Measurements from ENCODE around the gene PRKN. TPM values are rescaled to one million over a fixed set of nuclear protein-coding genes. Genes with fewer than 3 reads are reported as not detected.

PRKN gene
- total RNA-seq, 2 donors from 2014 or later, result 10.7 to 21.2 TPM

- 23% methylated on average over 2 of the region's 2 CpGs for WGBS
- H3K4me3 ChIP-seq, result no peak overlapping the region
- intact Hi-C loops (cut with DNase I), result no loop called here
- no peak overlapping the region for H3K27ac ChIP-seq
- DNase-seq (ENCODE audit: low spot score), result no peak
- H3K4me1 ChIP-seq (replicated peaks), result no peaks in the 10 kb centered on the region
- TF ChIP-seq, protein P1, sequence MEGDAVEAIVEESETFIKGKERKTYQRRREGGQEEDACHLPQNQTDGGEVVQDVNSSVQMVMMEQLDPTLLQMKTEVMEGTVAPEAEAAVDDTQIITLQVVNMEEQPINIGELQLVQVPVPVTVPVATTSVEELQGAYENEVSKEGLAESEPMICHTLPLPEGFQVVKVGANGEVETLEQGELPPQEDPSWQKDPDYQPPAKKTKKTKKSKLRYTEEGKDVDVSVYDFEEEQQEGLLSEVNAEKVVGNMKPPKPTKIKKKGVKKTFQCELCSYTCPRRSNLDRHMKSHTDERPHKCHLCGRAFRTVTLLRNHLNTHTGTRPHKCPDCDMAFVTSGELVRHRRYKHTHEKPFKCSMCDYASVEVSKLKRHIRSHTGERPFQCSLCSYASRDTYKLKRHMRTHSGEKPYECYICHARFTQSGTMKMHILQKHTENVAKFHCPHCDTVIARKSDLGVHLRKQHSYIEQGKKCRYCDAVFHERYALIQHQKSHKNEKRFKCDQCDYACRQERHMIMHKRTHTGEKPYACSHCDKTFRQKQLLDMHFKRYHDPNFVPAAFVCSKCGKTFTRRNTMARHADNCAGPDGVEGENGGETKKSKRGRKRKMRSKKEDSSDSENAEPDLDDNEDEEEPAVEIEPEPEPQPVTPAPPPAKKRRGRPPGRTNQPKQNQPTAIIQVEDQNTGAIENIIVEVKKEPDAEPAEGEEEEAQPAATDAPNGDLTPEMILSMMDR (IDR thresholded peaks at IDR 0.05), result no peak
- TF ChIP-seq POLR2AphosphoS5 (IDR thresholded peaks at IDR 0.05) (no peak), POLR2A (IDR thresholded peaks at IDR 0.05) (no peak)
- no peaks in the 10 kb centered on the region for H3K27me3 ChIP-seq (replicated peaks; ENCODE audit: insufficient read depth)
- H3K9me3 ChIP-seq, result no peaks in the 10 kb centered on the region
- H3K36me3 ChIP-seq, result no peaks in the 10 kb centered on the region
Observed at GRCh38 chr6:161631676-161632194, 1095.8 kb downstream of the PRKN start.

DNA sequence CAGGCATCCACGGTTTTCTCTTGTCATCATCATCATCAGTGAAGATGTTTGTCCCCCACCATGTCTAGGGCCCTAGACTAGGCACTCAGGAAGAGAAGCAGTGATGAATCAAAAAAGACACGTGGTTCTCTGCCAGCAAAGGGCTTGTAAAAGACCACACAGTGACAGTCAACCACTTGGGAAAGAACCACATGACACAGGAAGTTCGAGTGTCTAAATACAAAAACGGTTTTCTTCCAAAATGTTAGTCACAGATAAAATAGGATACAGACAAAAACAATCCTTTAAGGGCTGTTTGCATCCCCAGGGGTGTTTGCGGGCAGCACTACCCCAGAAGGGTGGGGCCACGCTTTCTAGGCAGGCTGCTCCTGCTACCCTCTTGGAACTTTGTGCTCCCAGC, 1096.9 kb downstream of the PRKN start:
- no peaks in the 10 kb centered on the region for H3K9me3 ChIP-seq
- H3K27me3 ChIP-seq (replicated peaks; ENCODE audit: insufficient read depth), result no peaks in the 10 kb centered on the region
- no peak overlapping the region for H3K4me3 ChIP-seq
- no peaks in the 10 kb centered on the region for H3K36me3 ChIP-seq
- no peak for DNase-seq (ENCODE audit: low spot score)
- TF ChIP-seq POLR2AphosphoS5 (IDR thresholded peaks at IDR 0.05) (no peak), POLR2A (IDR thresholded peaks at IDR 0.05) (no peak)
- TF ChIP-seq, protein P1 (IDR thresholded peaks at IDR 0.05), result no peak
- no peaks in the 10 kb centered on the region for H3K4me1 ChIP-seq (replicated peaks)
- intact Hi-C loops (cut with DNase I), result no loop called here
- WGBS, result 63% methylated on average over 6 of the region's 6 CpGs
- no peak overlapping the region for H3K27ac ChIP-seq

DNA sequence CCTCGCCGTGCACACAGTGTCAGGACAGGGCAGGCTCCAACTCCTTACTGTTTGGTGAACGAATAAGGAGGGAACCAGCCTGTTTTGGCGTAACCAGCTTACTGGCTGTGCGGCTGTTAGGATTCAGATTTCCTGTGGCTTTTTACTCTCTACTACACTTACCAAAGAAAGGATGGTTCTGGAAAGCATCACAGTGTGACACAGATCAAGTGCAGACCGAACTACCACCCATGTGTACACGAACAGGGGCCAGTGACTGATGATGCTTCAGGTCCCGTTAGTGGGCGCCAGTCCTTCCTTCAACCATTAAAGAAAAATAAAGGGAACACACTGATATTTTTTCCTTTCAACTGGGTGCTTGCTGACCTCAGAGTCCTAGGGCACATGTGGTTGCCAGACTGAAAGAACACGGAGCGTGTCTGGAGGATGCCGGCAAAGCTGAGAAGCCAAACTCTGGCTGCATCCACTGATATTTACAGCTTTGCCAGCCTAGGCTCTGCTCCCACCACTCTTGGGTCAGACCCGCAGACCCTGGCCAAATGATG, 1101.4 kb downstream of the PRKN start:
- DNase-seq (ENCODE audit: low spot score), result no peak

GRCh38 chr6:161624111-161624510, 1103.5 kb downstream of the PRKN start:
- no peaks in the 10 kb centered on the region for H3K4me1 ChIP-seq (replicated peaks)
- H3K9me3 ChIP-seq, result no peaks in the 10 kb centered on the region
- H3K27ac ChIP-seq, result no peak overlapping the region
- no peak for DNase-seq (ENCODE audit: low spot score)
- intact Hi-C loops (cut with DNase I), result no loop called here
- H3K4me3 ChIP-seq, result no peak overlapping the region
- WGBS, result 33% methylated on average over 4 of the region's 4 CpGs
- no peaks in the 10 kb centered on the region for H3K36me3 ChIP-seq
- no peaks in the 10 kb centered on the region for H3K27me3 ChIP-seq (replicated peaks; ENCODE audit: insufficient read depth)
- TF ChIP-seq POLR2A (IDR thresholded peaks at IDR 0.05) (no peak), POLR2AphosphoS5 (IDR thresholded peaks at IDR 0.05) (no peak)
- TF ChIP-seq, protein P1 (IDR thresholded peaks at IDR 0.05), result no peak

More for the DNA sequence above, 1101.4 kb downstream of the PRKN start:
- no peak overlapping the region for H3K4me3 ChIP-seq
- no peaks in the 10 kb centered on the region for H3K36me3 ChIP-seq
- no peaks in the 10 kb centered on the region for H3K4me1 ChIP-seq (replicated peaks)
- no peaks in the 10 kb centered on the region for H3K27me3 ChIP-seq (replicated peaks; ENCODE audit: insufficient read depth)
- no peak for TF ChIP-seq POLR2A (IDR thresholded peaks at IDR 0.05)
- TF ChIP-seq, protein P1 (IDR thresholded peaks at IDR 0.05), result no peak
- TF ChIP-seq POLR2AphosphoS5 (IDR thresholded peaks at IDR 0.05), result no peak
- H3K9me3 ChIP-seq, result no peaks in the 10 kb centered on the region
- H3K27ac ChIP-seq, result no peak overlapping the region
- intact Hi-C loops (cut with DNase I), result no loop called here
- WGBS, result 86% methylated on average over 13 of the region's 13 CpGs

DNA sequence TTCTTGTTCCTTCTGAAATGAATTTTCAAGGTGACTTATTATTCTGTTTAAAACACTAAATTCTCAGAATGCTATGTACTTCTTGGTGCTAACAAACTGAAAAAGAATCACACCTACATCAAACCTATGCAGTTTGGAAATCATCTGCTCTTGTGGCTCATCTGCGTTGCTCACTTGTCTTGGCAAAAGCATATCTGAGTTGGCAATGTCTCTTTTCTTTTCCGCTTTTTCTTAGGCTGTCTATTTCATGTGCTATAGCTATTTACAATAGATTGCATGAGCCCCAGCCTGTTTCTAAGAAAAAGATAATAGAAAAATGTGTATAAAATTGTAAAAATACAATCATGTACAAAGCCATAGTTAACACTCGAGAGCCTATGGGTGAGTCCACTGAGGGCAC, 1104.8 kb downstream of the PRKN start:
- TF ChIP-seq, protein P1 (IDR thresholded peaks at IDR 0.05), result no peak
- no peak for TF ChIP-seq POLR2AphosphoS5 (IDR thresholded peaks at IDR 0.05)
- TF ChIP-seq POLR2A (IDR thresholded peaks at IDR 0.05), result no peak
- no peak for DNase-seq (ENCODE audit: low spot score)
- no peak overlapping the region for H3K27ac ChIP-seq
- no peaks in the 10 kb centered on the region for H3K27me3 ChIP-seq (replicated peaks; ENCODE audit: insufficient read depth)
- no peaks in the 10 kb centered on the region for H3K9me3 ChIP-seq
- intact Hi-C loops (cut with DNase I), result no loop called here
- H3K4me3 ChIP-seq, result no peak overlapping the region
- WGBS, result 43% methylated on average over 3 of the region's 3 CpGs
- no peaks in the 10 kb centered on the region for H3K4me1 ChIP-seq (replicated peaks)
- H3K36me3 ChIP-seq, result no peaks in the 10 kb centered on the region
